ENCODE data around the gene CEP162.

CEP162 gene

GRCh38 chr6:84137989-84138575 lies 89.4 kb downstream of the CEP162 start:
- Histone ChIP-seq H3K4me2 (ENCODE audit: low read depth, low read length, poor library complexity, severe bottlenecking) (no peak overlapping the region), H4K20me1 (ENCODE audit: insufficient read depth, low read length, poor library complexity, severe bottlenecking) (no peaks in the 10 kb centered on the region), H3K36me3 (ENCODE audit: insufficient read depth, low read length) (no peaks in the 10 kb centered on the region), H3K9ac (ENCODE audit: low read depth, low read length, poor library complexity, severe bottlenecking) (no peak overlapping the region), H3K9me3 (ENCODE audit: insufficient read depth, low read depth, low read length) (no peaks in the 10 kb centered on the region), H3K4me1 (ENCODE audit: insufficient read depth, low read length, poor library complexity, severe bottlenecking) (peaks cover 5% of the 10 kb centered on the region), H3K4me3 (ENCODE audit: low read length, poor library complexity, severe bottlenecking) (no peak overlapping the region), H3K79me2 (ENCODE audit: insufficient read depth, low read length) (no peaks in the 10 kb centered on the region), H3K27me3 (ENCODE audit: insufficient read depth, low read length, poor library complexity, severe bottlenecking) (no peaks in the 10 kb centered on the region), H3F3A (ENCODE audit: low read depth) (no peaks in the 10 kb centered on the region), H3K9me2 (replicated peaks; ENCODE audit: low read depth, low read length) (no peaks in the 10 kb centered on the region), H2AFZ (ENCODE audit: low read length) (no peak overlapping the region)
- TF ChIP-seq CTCF (conservative IDR thresholded peaks at IDR 0.05; ENCODE audit: low read length): no peak
- no peak for TF ChIP-seq EZH2phosphoT487 (IDR thresholded peaks at IDR 0.05; ENCODE audit: borderline replicate concordance)

- Histone ChIP-seq H2AFZ (ENCODE audit: low read length) (no peak overlapping the region), H4K20me1 (ENCODE audit: insufficient read depth, low read length, poor library complexity, severe bottlenecking) (no peaks in the 10 kb centered on the region), H3K36me3 (ENCODE audit: insufficient read depth, low read length) (no peaks in the 10 kb centered on the region), H3K9me3 (ENCODE audit: insufficient read depth, low read depth, low read length) (no peaks in the 10 kb centered on the region), H3K9me2 (replicated peaks; ENCODE audit: low read depth, low read length) (no peaks in the 10 kb centered on the region), H3K4me3 (ENCODE audit: low read length, poor library complexity, severe bottlenecking) (no peak overlapping the region), H3K4me1 (ENCODE audit: insufficient read depth, low read length, poor library complexity, severe bottlenecking) (peaks cover 5% of the 10 kb centered on the region), H3F3A (ENCODE audit: low read depth) (no peaks in the 10 kb centered on the region), H3K79me2 (ENCODE audit: insufficient read depth, low read length) (no peaks in the 10 kb centered on the region), H3K9ac (ENCODE audit: low read depth, low read length, poor library complexity, severe bottlenecking) (no peak overlapping the region), H3K27me3 (ENCODE audit: insufficient read depth, low read length, poor library complexity, severe bottlenecking) (no peaks in the 10 kb centered on the region), H3K4me2 (ENCODE audit: low read depth, low read length, poor library complexity, severe bottlenecking) (no peak overlapping the region)
- TF ChIP-seq CTCF (conservative IDR thresholded peaks at IDR 0.05; ENCODE audit: low read length) (no peak), EZH2phosphoT487 (IDR thresholded peaks at IDR 0.05; ENCODE audit: borderline replicate concordance) (no peak)
Observed at GRCh38 chr6:84137051-84137375, 90.4 kb downstream of the CEP162 start.

GRCh38 chr6:84136364-84137050 lies 90.9 kb downstream of the CEP162 start:
- no peaks in the 10 kb centered on the region for H3K9me3 ChIP-seq (ENCODE audit: insufficient read depth, low read depth, low read length)
- no peak overlapping the region for H3K9ac ChIP-seq (ENCODE audit: low read depth, low read length, poor library complexity, severe bottlenecking)
- H3K36me3 ChIP-seq (ENCODE audit: insufficient read depth, low read length): no peaks in the 10 kb centered on the region
- H2AFZ ChIP-seq (ENCODE audit: low read length): no peak overlapping the region
- no peak overlapping the region for H3K4me2 ChIP-seq (ENCODE audit: low read depth, low read length, poor library complexity, severe bottlenecking)
- H3K4me3 ChIP-seq (ENCODE audit: low read length, poor library complexity, severe bottlenecking): no peak overlapping the region
- peaks cover 5% of the 10 kb centered on the region for H3K4me1 ChIP-seq (ENCODE audit: insufficient read depth, low read length, poor library complexity, severe bottlenecking)
- no peaks in the 10 kb centered on the region for H3F3A ChIP-seq (ENCODE audit: low read depth)
- H3K27me3 ChIP-seq (ENCODE audit: insufficient read depth, low read length, poor library complexity, severe bottlenecking): no peaks in the 10 kb centered on the region
- no peak for TF ChIP-seq EZH2phosphoT487 (IDR thresholded peaks at IDR 0.05; ENCODE audit: borderline replicate concordance)
- TF ChIP-seq CTCF (conservative IDR thresholded peaks at IDR 0.05; ENCODE audit: low read length): no peak
- no peaks in the 10 kb centered on the region for H3K9me2 ChIP-seq (replicated peaks; ENCODE audit: low read depth, low read length)
- no peaks in the 10 kb centered on the region for H4K20me1 ChIP-seq (ENCODE audit: insufficient read depth, low read length, poor library complexity, severe bottlenecking)
- H3K79me2 ChIP-seq (ENCODE audit: insufficient read depth, low read length): no peaks in the 10 kb centered on the region
